ENCODE measurements around the gene ADAMTS8. TPM values are rescaled to one million over a fixed set of nuclear protein-coding genes. Genes with fewer than 3 reads are reported as not detected.

Gene ADAMTS8
- total and polyA plus RNA-seq, 2 experiments from 2014 or later: under 0.01 to 0.10 TPM

DNA sequence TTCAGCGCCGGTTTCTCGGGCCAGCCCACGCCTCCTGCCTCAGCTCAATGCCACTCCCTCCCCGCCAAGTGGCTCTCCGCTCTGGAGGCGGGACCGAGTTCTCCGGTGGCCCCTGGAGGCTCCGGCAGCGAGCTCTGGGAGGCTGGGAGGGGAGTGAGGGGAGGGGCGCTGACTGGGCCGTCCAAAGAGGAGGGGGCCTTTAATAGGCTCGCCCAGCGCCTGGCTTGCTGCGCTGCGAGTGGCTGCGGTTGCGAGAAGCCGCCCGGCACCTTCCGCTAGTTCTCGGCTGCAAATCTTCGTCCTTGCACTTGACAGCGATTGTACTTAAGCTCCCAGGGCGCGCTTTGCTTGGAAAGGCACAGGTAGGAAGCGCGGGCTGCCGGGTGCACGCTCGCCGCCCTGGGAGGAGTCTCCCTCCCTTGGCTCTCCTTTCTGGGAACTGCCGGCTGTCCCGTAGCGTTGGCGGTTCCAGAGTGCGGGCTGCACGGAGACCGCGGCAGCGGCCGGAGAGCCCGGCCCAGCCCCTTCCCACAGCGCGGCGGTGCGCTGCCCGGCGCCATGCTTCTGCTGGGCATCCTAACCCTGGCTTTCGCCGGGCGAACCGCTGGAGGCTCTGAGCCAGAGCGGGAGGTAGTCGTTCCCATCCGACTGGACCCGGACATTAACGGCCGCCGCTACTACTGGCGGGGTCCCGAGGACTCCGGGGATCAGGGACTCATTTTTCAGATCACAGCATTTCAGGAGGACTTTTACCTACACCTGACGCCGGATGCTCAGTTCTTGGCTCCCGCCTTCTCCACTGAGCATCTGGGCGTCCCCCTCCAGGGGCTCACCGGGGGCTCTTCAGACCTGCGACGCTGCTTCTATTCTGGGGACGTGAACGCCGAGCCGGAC, 20.3 kb upstream of the ADAMTS8 start, which contains the start of gene ADAMTS15:
Gene ADAMTS15, plus strand, starts transcription at position 230 of the 894 bp plus-strand sequence. Its CDS starts 329 bp downstream, at position 559.
- in situ Hi-C loops (cut with MboI): loop anchor here (10.0 kb wide), 1 partner anchor 386 kb away; no protein-coding TSS in a partner anchor
- TF ChIP-seq EZH2 (IDR thresholded peaks at IDR 0.05; ENCODE audit: insufficient read depth, poor library complexity, severe bottlenecking) (no peak), EZH2phosphoT487 (IDR thresholded peaks at IDR 0.05; ENCODE audit: insufficient read depth, low read depth) (no peak)
- peak within 1 kb of the TSS; percentile 88 for H2AFZ ChIP-seq
- peak within 1 kb of the TSS; percentile 82 for H3K4me3 ChIP-seq
- H3K27me3 ChIP-seq (replicated peaks; ENCODE audit: insufficient read depth): no peaks in the 10 kb centered on the region
- H3K4me2 ChIP-seq (ENCODE audit: unreplicated experiment): peak within 1 kb of the TSS; percentile 89
- no peaks in the 10 kb centered on the region for H4K20me1 ChIP-seq (ENCODE audit: insufficient read depth)
- H3F3A ChIP-seq (ENCODE audit: insufficient read depth): peaks cover 11% of the 10 kb centered on the region
- 1 to 2% methylated on average over 65 to 70 of the region's 75 CpGs for WGBS, 2 experiments (ENCODE audit: low coverage in 1 of 2, low lambda C conversion rate in 2 of 2, missing lambda C conversion rate in 2 of 2)
- no peaks in the 10 kb centered on the region for H3K9me3 ChIP-seq (ENCODE audit: low read depth)
- H3K36me3 ChIP-seq (ENCODE audit: low read depth): no peaks in the 10 kb centered on the region
- H3K4me1 ChIP-seq (ENCODE audit: insufficient read depth): peaks cover 6% of the 10 kb centered on the region; the same call in 1 of the 2 replicates
- DNase-seq: peak; percentile 83
- no peak within 1 kb of the TSS for H3K27ac ChIP-seq
- peak within 1 kb of the TSS; percentile 31 for H3K9ac ChIP-seq
- H3K79me2 ChIP-seq (ENCODE audit: insufficient read depth): no peaks in the 10 kb centered on the region
- H3K9me2 ChIP-seq (ENCODE audit: insufficient read depth): no peaks in the 10 kb centered on the region

DNA sequence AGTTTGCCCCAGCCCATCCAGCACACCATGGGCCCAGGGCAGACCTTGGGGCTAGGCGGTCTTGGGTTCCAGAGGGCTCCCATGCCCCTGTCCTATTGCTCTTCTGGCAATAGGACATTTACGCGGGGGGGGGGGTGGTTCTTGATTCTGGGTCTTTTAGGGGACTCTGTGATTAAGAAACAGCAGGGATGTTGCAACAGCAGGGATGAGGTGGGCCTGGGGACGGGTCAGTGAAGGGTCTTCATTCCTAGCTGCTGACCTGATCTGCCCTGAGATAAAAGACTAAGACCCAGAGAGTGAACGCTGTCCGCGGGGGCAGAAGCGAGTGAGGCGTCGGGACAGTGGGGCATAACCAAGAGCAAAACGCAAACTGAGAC, 19.6 kb upstream of the ADAMTS8 start:
- no peak overlapping the region for H3K27ac ChIP-seq
- TF ChIP-seq EZH2phosphoT487 (IDR thresholded peaks at IDR 0.05; ENCODE audit: insufficient read depth, low read depth): no peak
- TF ChIP-seq EZH2 (IDR thresholded peaks at IDR 0.05; ENCODE audit: insufficient read depth, poor library complexity, severe bottlenecking): no peak
- peaks cover 10% of the 10 kb centered on the region for H3K4me1 ChIP-seq (ENCODE audit: insufficient read depth)
- WGBS, 2 experiments (ENCODE audit: low coverage in 1 of 2, low lambda C conversion rate in 2 of 2, missing lambda C conversion rate in 2 of 2): 13 to 15% methylated on average over 9 to 11 of the region's 11 CpGs
- H2AFZ ChIP-seq: peak overlapping the region; percentile 88
- no peaks in the 10 kb centered on the region for H3K27me3 ChIP-seq (replicated peaks; ENCODE audit: insufficient read depth)
- no peak for DNase-seq
- no peaks in the 10 kb centered on the region for H3K36me3 ChIP-seq (ENCODE audit: low read depth)
- no peaks in the 10 kb centered on the region for H3K79me2 ChIP-seq (ENCODE audit: insufficient read depth)
- peaks cover 17% of the 10 kb centered on the region for H3F3A ChIP-seq (ENCODE audit: insufficient read depth)
- H3K9me3 ChIP-seq (ENCODE audit: low read depth): no peaks in the 10 kb centered on the region
- H3K9me2 ChIP-seq (ENCODE audit: insufficient read depth): no peaks in the 10 kb centered on the region
- peak overlapping the region; percentile 89 for H3K4me2 ChIP-seq (ENCODE audit: unreplicated experiment)
- peak overlapping the region; percentile 31; the same call in 1 of the 2 replicates for H3K9ac ChIP-seq
- in situ Hi-C loops (cut with MboI): loop anchor here (10.0 kb wide), 1 partner anchor 387 kb away; no protein-coding TSS in a partner anchor
- H3K4me3 ChIP-seq: peak overlapping the region; percentile 82
- no peaks in the 10 kb centered on the region for H4K20me1 ChIP-seq (ENCODE audit: insufficient read depth)

- H3K27me3 ChIP-seq (replicated peaks; ENCODE audit: insufficient read depth): no peaks in the 10 kb centered on the region
- H3K4me3 ChIP-seq: no peak overlapping the region
- H2AFZ ChIP-seq: no peak overlapping the region
- H3K4me2 ChIP-seq (ENCODE audit: unreplicated experiment): no peak overlapping the region
- no peak overlapping the region for H3K9ac ChIP-seq
- H3K9me3 ChIP-seq (ENCODE audit: low read depth): no peaks in the 10 kb centered on the region
- H3K4me1 ChIP-seq (ENCODE audit: insufficient read depth): peaks cover 18% of the 10 kb centered on the region
- no peaks in the 10 kb centered on the region for H3K79me2 ChIP-seq (ENCODE audit: insufficient read depth)
- DNase-seq: no peak
- in situ Hi-C loops (cut with MboI): loop anchor here (10.0 kb wide), 1 partner anchor 389 kb away; no protein-coding TSS in a partner anchor
- 96 to 98% methylated on average over 3 of the region's 3 CpGs for WGBS, 2 experiments (ENCODE audit: low coverage in 1 of 2, low lambda C conversion rate in 2 of 2, missing lambda C conversion rate in 2 of 2)
- no peaks in the 10 kb centered on the region for H4K20me1 ChIP-seq (ENCODE audit: insufficient read depth)
- H3F3A ChIP-seq (ENCODE audit: insufficient read depth): peaks cover 28% of the 10 kb centered on the region
- no peaks in the 10 kb centered on the region for H3K9me2 ChIP-seq (ENCODE audit: insufficient read depth)
- TF ChIP-seq EZH2 (IDR thresholded peaks at IDR 0.05; ENCODE audit: insufficient read depth, poor library complexity, severe bottlenecking) (no peak), EZH2phosphoT487 (IDR thresholded peaks at IDR 0.05; ENCODE audit: insufficient read depth, low read depth) (no peak)
- no peak overlapping the region for H3K27ac ChIP-seq
- no peaks in the 10 kb centered on the region for H3K36me3 ChIP-seq (ENCODE audit: low read depth)
Measured at GRCh38 chr11:130445788-130446187, 17.4 kb upstream of the ADAMTS8 start.

- no peak overlapping the region for H3K9ac ChIP-seq
- no peaks in the 10 kb centered on the region for H3K79me2 ChIP-seq (ENCODE audit: insufficient read depth)
- no peaks in the 10 kb centered on the region for H4K20me1 ChIP-seq (ENCODE audit: insufficient read depth)
- H3K4me1 ChIP-seq (ENCODE audit: insufficient read depth): peaks cover 18% of the 10 kb centered on the region
- peaks cover 28% of the 10 kb centered on the region for H3F3A ChIP-seq (ENCODE audit: insufficient read depth)
- H3K27ac ChIP-seq: peak overlapping the region; percentile 41
- no peak overlapping the region for H2AFZ ChIP-seq
- no peaks in the 10 kb centered on the region for H3K27me3 ChIP-seq (replicated peaks; ENCODE audit: insufficient read depth)
- no peak overlapping the region for H3K4me3 ChIP-seq
- no peaks in the 10 kb centered on the region for H3K36me3 ChIP-seq (ENCODE audit: low read depth)
- H3K4me2 ChIP-seq (ENCODE audit: unreplicated experiment): peak overlapping the region; percentile 61
- H3K9me2 ChIP-seq (ENCODE audit: insufficient read depth): no peaks in the 10 kb centered on the region
- TF ChIP-seq EZH2phosphoT487 (IDR thresholded peaks at IDR 0.05; ENCODE audit: insufficient read depth, low read depth): no peak
- no peaks in the 10 kb centered on the region for H3K9me3 ChIP-seq (ENCODE audit: low read depth)
- peak; percentile 83 for DNase-seq
- 3 to 4% methylated on average over 4 of the region's 4 CpGs for WGBS, 2 experiments (ENCODE audit: low coverage in 1 of 2, low lambda C conversion rate in 2 of 2, missing lambda C conversion rate in 2 of 2)
- in situ Hi-C loops (cut with MboI): loop anchor here (10.0 kb wide), 1 partner anchor 392 kb away; no protein-coding TSS in a partner anchor
Measured at GRCh38 chr11:130442737-130443136, 14.3 kb upstream of the ADAMTS8 start.

Data from GM23248 (cell line).